ENCODE measurements around the gene NPC1L1. TPM values are rescaled to one million over a fixed set of nuclear protein-coding genes. Genes with fewer than 3 reads are reported as not detected.
"Not testable (repeated sequence)": the region's sequence is repeated elsewhere in the genome, so short reads cannot be mapped to it uniquely, and the experiment has no call there.

NPC1L1 gene
- total RNA-seq, 6 experiments from 2014 or later: not detected

DNA sequence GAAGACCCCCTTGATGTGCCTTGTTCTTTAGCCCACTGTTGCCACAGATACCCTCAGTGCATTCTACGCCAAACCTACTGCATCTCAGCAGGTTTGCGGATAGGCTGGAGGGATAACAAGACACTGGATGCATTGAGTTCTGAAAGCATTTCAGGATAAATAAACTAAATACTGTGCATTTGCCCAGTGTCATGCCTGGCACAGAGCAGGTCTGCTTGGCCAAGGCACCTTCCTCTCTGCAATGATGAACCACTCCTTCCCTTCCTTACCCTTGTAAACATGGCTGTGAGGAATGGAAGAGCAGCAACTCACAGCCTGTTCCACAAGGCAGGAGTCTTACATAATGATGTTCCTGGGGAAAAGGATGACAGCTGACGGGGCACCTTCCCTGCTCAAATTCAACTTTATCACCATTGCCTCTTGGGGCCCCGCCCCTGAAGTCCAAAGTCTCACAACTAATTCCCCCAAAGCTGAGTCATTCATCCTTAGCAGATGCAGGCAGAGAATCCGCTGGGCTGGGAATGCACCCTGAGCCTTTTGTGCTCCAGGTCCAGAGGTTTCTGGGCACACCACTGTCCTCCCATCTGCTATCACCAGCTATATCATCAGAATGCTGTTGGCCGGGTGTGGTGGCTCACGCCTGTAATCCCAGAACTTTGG is 21.0 kb upstream of the NPC1L1 start:
- H3K27ac Mint-ChIP-seq: peak overlapping the region; percentile 15; the same call in 1 of the 2 replicates
- TF ChIP-seq, protein P1, sequence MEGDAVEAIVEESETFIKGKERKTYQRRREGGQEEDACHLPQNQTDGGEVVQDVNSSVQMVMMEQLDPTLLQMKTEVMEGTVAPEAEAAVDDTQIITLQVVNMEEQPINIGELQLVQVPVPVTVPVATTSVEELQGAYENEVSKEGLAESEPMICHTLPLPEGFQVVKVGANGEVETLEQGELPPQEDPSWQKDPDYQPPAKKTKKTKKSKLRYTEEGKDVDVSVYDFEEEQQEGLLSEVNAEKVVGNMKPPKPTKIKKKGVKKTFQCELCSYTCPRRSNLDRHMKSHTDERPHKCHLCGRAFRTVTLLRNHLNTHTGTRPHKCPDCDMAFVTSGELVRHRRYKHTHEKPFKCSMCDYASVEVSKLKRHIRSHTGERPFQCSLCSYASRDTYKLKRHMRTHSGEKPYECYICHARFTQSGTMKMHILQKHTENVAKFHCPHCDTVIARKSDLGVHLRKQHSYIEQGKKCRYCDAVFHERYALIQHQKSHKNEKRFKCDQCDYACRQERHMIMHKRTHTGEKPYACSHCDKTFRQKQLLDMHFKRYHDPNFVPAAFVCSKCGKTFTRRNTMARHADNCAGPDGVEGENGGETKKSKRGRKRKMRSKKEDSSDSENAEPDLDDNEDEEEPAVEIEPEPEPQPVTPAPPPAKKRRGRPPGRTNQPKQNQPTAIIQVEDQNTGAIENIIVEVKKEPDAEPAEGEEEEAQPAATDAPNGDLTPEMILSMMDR (IDR thresholded peaks at IDR 0.05): no peak
- no peaks in the 10 kb centered on the region for H3K9me3 Mint-ChIP-seq
- H3K4me3 Mint-ChIP-seq: no peak overlapping the region
- H3K4me1 Mint-ChIP-seq (ENCODE audit: low read depth): peaks cover 19% of the 10 kb centered on the region
- H3K36me3 Mint-ChIP-seq (ENCODE audit: low read depth): peaks cover 15% of the 10 kb centered on the region
- peaks cover 3% of the 10 kb centered on the region for H3K27me3 Mint-ChIP-seq (ENCODE audit: insufficient read depth)
- DNase-seq: peak; percentile 55

DNA sequence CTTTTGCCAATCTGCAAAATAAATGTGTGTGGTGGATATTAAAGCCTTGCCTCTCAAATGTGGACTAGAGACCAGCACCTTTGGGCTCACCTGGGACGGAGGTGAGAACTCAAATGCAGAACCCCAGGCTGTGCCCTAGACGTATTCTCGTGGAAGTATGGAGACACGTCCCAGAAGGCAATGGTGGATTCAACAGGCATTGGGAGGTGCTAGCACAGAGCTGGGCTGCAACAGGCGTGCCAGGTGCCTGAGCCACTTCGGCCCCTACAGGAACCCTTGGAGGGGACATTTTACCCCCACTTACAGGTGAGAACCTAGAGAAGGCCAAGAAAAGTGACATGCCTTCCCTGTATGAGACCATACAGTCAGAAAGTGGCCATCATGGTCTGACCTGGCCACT is 20.4 kb upstream of the NPC1L1 start:
- Mint-ChIP-seq H3K4me1 (ENCODE audit: low read depth) (peaks cover 19% of the 10 kb centered on the region), H3K36me3 (ENCODE audit: low read depth) (peaks cover 15% of the 10 kb centered on the region), H3K27ac (no peak overlapping the region), H3K9me3 (no peaks in the 10 kb centered on the region), H3K27me3 (ENCODE audit: insufficient read depth) (peaks cover 3% of the 10 kb centered on the region), H3K4me3 (no peak overlapping the region)
- TF ChIP-seq, protein P1 (IDR thresholded peaks at IDR 0.05): no peak
- DNase-seq: no peak

GRCh38 chr7:44559485-44559884 is 18.4 kb upstream of the NPC1L1 start:
- H3K4me1 Mint-ChIP-seq (ENCODE audit: low read depth): peaks cover 14% of the 10 kb centered on the region
- H3K27ac Mint-ChIP-seq: no peak overlapping the region
- H3K4me3 Mint-ChIP-seq: no peak overlapping the region
- H3K9me3 Mint-ChIP-seq: no peaks in the 10 kb centered on the region
- TF ChIP-seq, protein P1 (IDR thresholded peaks at IDR 0.05): no peak
- no peak for DNase-seq
- peaks cover 14% of the 10 kb centered on the region for H3K27me3 Mint-ChIP-seq (ENCODE audit: insufficient read depth)
- peaks cover 5% of the 10 kb centered on the region; the same call in 1 of the 2 replicates for H3K36me3 Mint-ChIP-seq (ENCODE audit: low read depth)

DNA sequence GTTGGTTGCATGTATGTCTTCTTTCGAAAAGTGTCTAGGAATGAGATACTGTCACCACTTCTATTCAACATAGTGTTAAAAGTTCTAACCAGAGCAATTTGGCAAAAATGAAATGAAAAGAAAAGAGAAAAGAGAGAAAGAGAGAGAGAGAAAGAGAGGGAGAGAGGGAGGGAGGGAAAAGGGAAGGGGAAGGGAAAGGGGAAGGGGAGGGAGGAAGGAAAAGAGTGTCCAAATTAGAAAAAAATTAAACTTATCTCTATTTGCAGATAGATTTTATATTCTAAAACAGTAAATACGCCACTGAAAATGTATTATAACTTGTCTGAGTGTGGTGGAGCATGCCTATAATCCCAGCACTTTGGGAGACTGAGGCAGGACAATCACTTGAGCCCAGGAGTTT is 16.4 kb upstream of the NPC1L1 start:
- H3K27me3 Mint-ChIP-seq (ENCODE audit: insufficient read depth): peaks cover 23% of the 10 kb centered on the region
- H3K4me3 Mint-ChIP-seq: no peak overlapping the region
- TF ChIP-seq, protein P1 (IDR thresholded peaks at IDR 0.05): no peak
- no peaks in the 10 kb centered on the region for H3K36me3 Mint-ChIP-seq (ENCODE audit: low read depth)
- DNase-seq: no peak
- H3K9me3 Mint-ChIP-seq: no peaks in the 10 kb centered on the region
- H3K4me1 Mint-ChIP-seq (ENCODE audit: low read depth): peaks cover 7% of the 10 kb centered on the region
- no peak overlapping the region for H3K27ac Mint-ChIP-seq

DNA sequence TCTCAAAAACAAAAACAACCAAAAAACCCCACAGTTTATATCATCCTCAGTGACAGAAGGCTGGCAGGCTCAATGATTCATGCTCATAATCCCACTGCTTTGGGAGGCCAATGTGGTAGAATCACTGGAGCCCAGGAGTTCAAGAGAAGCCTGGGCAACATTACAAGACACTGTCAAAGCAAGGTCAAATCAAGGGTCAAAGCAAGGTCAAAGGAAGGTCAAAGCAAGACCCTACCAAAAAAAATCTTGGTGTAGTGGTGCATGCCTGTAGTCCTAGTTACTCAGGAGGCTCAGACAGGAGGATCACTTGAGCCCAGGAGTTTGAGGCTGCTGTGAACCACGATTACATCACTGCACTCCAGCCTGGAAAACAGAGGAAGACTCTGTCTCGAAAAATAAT is 14.2 kb upstream of the NPC1L1 start:
- H3K27me3 Mint-ChIP-seq (ENCODE audit: insufficient read depth): peaks cover 23% of the 10 kb centered on the region
- no peaks in the 10 kb centered on the region for H3K36me3 Mint-ChIP-seq (ENCODE audit: low read depth)
- H3K27ac Mint-ChIP-seq: no peak overlapping the region
- no peak for DNase-seq
- TF ChIP-seq, protein P1 (IDR thresholded peaks at IDR 0.05): no peak
- H3K4me3 Mint-ChIP-seq: no peak overlapping the region
- H3K9me3 Mint-ChIP-seq: no peaks in the 10 kb centered on the region
- no peaks in the 10 kb centered on the region for H3K4me1 Mint-ChIP-seq (ENCODE audit: low read depth)

DNA sequence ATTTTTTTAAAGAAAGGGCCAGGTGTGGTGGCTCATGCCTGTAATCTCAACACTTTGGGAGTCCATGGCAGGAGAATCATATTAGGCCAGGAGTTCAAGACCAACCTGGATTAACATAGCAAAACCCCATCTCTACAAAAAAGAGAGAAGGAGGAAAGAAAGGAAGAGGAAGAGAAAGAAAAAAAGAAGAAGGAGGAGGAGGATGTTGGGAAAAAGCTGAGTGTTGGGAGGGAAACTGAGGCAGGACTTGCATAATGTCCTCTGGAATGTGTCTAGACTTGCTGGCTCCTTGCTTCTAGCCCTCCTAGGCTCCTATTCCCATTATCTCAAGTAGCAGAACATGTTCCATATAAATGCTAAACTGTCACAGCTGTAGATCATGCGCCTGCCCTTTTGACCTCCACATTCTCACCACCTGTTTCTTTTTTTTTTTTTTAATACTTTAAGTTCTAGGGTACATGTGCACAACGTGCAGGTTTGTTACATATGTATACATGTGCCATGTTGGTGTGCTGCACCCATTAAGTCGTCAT is 11.4 kb upstream of the NPC1L1 start:
- H3K27ac Mint-ChIP-seq; H3K4me3 Mint-ChIP-seq; H3K4me1 Mint-ChIP-seq (ENCODE audit: low read depth); H3K9me3 Mint-ChIP-seq; DNase-seq; H3K36me3 Mint-ChIP-seq (ENCODE audit: low read depth): not testable (repeated sequence)
- peaks cover 25% of the 10 kb centered on the region for H3K27me3 Mint-ChIP-seq (ENCODE audit: insufficient read depth)
